A673 (cell line): ENCODE data around the gene GLS.

Experiments
- CTCF ChIP-seq: fragments of 300-800, 200-600 bp; sonication (generic); conservative IDR thresholded peaks from 2 replicates; pipeline ENCODE4 v1.5.1; 2017; ENCODE audit warnings: low read depth, mild to moderate bottlenecking, antibody characterized with exemption, low read length, moderate library complexity, mixed read lengths
- EZH2 ChIP-seq: fragments of 200-600 bp; sonication (generic); IDR thresholded peaks from 2 replicates; pipeline ENCODE4 v1.6.1; 2017; ENCODE audit warnings: borderline replicate concordance, low read depth, mild to moderate bottlenecking, mixed read lengths, antibody characterized with exemption, low read length; ENCODE audit not compliant: poor library complexity, severe bottlenecking

GRCh38 chr2:190862571-190862991 is 18.0 kb upstream of the GLS start:
- no peak for TF ChIP-seq CTCF
- no peak for TF ChIP-seq EZH2
